KMS-11 (cell line): ENCODE data around the gene CORO2B.

Source experiments
- H2AFZ ChIP-seq: fragments of 200-600 bp; sonication (generic); 2 replicates; pipeline ENCODE4 v1.6.1; 2016; ENCODE audit warnings: antibody characterized with exemption, mixed run types, low read depth
- H3K27ac ChIP-seq: fragments of 200-600 bp; sonication (generic); 2 replicates; pipeline ENCODE4 v1.6.1; 2016; ENCODE audit warnings: mild to moderate bottlenecking, mixed run types
- H3K27me3 ChIP-seq: fragments of 200-600 bp; sonication (generic); 2 replicates; pipeline ENCODE4 v1.6.1; 2017; ENCODE audit warnings: mild to moderate bottlenecking, low read depth, mixed run types, moderate library complexity; ENCODE audit not compliant: insufficient read depth
- H3K36me3 ChIP-seq: fragments of 200-600 bp; sonication (generic); 2 replicates; pipeline ENCODE4 v1.6.1; 2017; ENCODE audit warnings: mild to moderate bottlenecking, mixed run types; ENCODE audit not compliant: insufficient read depth
- H3K4me1 ChIP-seq: fragments of 200-600 bp; sonication (generic); 2 replicates; pipeline ENCODE4 v1.6.1; 2016; ENCODE audit warnings: mild to moderate bottlenecking, low read depth, mixed run types; ENCODE audit not compliant: poor library complexity, severe bottlenecking
- H3K4me2 ChIP-seq: fragments of 200-600 bp; sonication (generic); 2 replicates; pipeline ENCODE4 v1.7.0; 2016; ENCODE audit warnings: mild to moderate bottlenecking, mixed run types
- H3K4me3 ChIP-seq: fragments of 200-600 bp; sonication (generic); IDR thresholded peaks from 2 replicates; pipeline ENCODE4 v1.6.1; 2017; ENCODE audit warnings: low read depth, low read length, mixed read lengths; ENCODE audit not compliant: insufficient read depth
- H3K79me2 ChIP-seq: fragments of 200-600 bp; sonication (generic); 2 replicates; pipeline ENCODE4 v1.6.1; 2016; ENCODE audit warnings: low read depth, mixed run types; ENCODE audit not compliant: insufficient read depth
- H3K9ac ChIP-seq: fragments of 200-600 bp; sonication (generic); 2 replicates; pipeline ENCODE4 v1.6.1; 2016; ENCODE audit warnings: mild to moderate bottlenecking, mixed run types
- H4K20me1 ChIP-seq: fragments of 200-600 bp; sonication (generic); 2 replicates; pipeline ENCODE4 v1.6.1; 2016; ENCODE audit warnings: mild to moderate bottlenecking, mixed run types; ENCODE audit not compliant: insufficient read depth
- TF ChIP-seq, protein P1 (sequence below): fragments of 200-600 bp; sonication (generic); conservative IDR thresholded peaks from 2 replicates; pipeline ENCODE4 v1.6.1; 2017; ENCODE audit warnings: low read depth, mild to moderate bottlenecking, antibody characterized with exemption, low read length, moderate library complexity, mixed read lengths

The CORO2B gene

DNA sequence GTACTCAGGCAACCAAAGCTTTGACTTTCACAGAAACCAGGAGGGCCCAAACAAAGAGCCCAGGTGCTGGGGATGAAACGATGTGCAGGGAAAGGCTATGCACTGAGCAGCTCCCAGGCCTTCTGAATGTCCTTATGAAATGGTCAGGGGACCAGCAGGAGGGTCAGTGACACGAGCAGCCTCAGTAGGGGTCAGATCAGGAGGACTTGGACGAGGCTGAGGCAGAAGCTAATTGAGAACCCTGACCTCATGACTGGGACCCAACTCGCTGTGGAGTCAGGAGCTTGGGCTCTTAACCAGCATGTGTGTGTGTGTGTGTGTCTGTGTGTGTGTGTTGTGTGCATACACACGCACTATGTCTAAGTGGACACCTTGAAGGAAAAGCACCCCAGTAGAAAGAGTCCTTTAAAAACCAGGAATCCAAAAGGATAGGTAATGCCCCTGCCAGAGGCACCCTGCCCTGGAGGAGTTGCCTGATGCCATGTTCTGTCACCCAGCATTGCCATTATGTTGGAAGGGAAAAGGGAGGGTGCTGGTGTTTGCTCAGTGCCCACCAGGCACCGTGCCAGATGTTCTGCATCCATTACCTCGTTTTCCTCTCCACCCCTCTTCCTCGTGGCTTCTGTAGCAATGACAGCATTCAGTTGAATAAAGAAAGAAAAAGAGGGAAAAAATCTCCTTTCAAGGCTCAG, 50.9 kb downstream of the CORO2B start:
- Histone ChIP-seq H3K27me3 (no peaks in the 10 kb centered on the region), H3K4me2 (no peak overlapping the region), H3K79me2 (no peaks in the 10 kb centered on the region), H3K4me3 (no peak overlapping the region), H3K36me3 (no peaks in the 10 kb centered on the region), H4K20me1 (no peaks in the 10 kb centered on the region), H3K9ac (no peak overlapping the region), H3K27ac (no peak overlapping the region), H3K4me1 (no peaks in the 10 kb centered on the region), H2AFZ (no peak overlapping the region)
- TF ChIP-seq, protein P1, sequence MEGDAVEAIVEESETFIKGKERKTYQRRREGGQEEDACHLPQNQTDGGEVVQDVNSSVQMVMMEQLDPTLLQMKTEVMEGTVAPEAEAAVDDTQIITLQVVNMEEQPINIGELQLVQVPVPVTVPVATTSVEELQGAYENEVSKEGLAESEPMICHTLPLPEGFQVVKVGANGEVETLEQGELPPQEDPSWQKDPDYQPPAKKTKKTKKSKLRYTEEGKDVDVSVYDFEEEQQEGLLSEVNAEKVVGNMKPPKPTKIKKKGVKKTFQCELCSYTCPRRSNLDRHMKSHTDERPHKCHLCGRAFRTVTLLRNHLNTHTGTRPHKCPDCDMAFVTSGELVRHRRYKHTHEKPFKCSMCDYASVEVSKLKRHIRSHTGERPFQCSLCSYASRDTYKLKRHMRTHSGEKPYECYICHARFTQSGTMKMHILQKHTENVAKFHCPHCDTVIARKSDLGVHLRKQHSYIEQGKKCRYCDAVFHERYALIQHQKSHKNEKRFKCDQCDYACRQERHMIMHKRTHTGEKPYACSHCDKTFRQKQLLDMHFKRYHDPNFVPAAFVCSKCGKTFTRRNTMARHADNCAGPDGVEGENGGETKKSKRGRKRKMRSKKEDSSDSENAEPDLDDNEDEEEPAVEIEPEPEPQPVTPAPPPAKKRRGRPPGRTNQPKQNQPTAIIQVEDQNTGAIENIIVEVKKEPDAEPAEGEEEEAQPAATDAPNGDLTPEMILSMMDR: no peak

DNA sequence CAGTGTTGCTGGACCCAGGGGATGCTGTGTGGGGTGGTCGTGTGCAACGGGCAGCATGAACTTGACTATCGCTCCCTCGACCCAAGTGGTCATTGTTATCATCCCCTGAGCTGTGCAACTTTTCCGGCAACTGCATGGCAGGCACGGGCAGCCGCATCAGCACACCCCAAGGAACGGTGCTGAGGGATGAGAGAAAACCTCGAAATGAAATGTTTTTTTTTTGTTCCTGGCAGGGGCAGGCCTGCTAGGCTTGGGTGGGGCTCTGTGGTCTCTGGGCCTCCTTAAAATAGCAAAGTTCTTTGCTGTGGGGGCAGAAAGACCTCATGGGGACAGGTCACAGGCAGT, 51.4 kb downstream of the CORO2B start:
- H3K79me2 ChIP-seq: no peaks in the 10 kb centered on the region
- H3K4me2 ChIP-seq: no peak overlapping the region
- no peak overlapping the region for H3K4me3 ChIP-seq
- no peaks in the 10 kb centered on the region for H3K4me1 ChIP-seq
- no peak overlapping the region for H2AFZ ChIP-seq
- H3K27me3 ChIP-seq: no peaks in the 10 kb centered on the region
- H3K36me3 ChIP-seq: no peaks in the 10 kb centered on the region
- H3K9ac ChIP-seq: no peak overlapping the region
- no peaks in the 10 kb centered on the region for H4K20me1 ChIP-seq
- H3K27ac ChIP-seq: no peak overlapping the region
- TF ChIP-seq, protein P1: no peak

DNA sequence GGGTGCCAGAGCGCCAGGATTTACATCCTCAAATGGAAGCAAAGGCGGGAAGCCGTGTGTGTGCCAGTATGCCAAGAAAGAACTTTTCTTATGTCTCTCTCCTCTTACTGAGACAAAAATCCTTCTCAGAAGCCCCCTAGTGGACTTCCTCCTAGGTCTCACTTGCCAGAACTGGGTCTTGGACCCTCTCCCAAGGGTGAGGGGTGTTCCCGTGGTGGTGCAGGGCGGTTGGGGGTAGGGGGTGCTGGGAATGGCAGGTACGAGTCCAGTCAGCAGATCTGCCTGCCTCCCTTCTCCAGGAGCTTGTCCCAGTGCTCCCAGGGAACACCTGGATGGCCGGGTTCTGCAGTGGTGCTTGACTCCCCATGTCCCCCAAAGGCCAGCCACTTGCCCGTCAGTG, 52.0 kb downstream of the CORO2B start:
- H4K20me1 ChIP-seq: no peaks in the 10 kb centered on the region
- H3K27me3 ChIP-seq: no peaks in the 10 kb centered on the region
- no peak overlapping the region for H3K27ac ChIP-seq
- H3K4me2 ChIP-seq: no peak overlapping the region
- H3K4me3 ChIP-seq: no peak overlapping the region
- H2AFZ ChIP-seq: no peak overlapping the region
- TF ChIP-seq, protein P1: no peak
- H3K79me2 ChIP-seq: no peaks in the 10 kb centered on the region
- H3K36me3 ChIP-seq: no peaks in the 10 kb centered on the region
- no peaks in the 10 kb centered on the region for H3K4me1 ChIP-seq
- H3K9ac ChIP-seq: no peak overlapping the region

DNA sequence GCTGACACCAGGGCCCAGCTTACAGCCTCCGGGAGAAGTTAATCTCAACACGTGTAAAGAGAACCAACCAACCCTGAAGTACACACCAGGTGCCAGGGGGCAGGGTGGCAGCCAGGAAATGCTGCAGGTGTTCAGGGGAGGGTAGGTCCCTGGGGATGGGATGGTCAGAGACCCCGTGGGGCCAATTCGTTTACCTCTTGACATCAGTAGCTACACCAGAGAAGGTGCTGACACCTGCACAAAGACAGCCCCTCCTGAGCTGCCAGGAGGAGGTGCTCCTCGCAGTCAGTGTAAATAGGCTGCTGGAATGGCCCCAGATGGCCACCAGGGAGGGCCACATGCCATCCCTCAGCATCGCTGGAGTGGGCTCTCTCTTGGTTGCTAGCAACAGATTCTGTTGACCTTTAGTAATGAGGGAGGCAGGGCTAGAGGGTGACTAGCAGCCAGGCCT, 52.8 kb downstream of the CORO2B start:
- Histone ChIP-seq H3K4me1 (no peaks in the 10 kb centered on the region), H3K4me3 (no peak overlapping the region), H3K27ac (no peak overlapping the region), H3K79me2 (no peaks in the 10 kb centered on the region), H3K36me3 (no peaks in the 10 kb centered on the region), H3K4me2 (no peak overlapping the region), H4K20me1 (no peaks in the 10 kb centered on the region), H2AFZ (no peak overlapping the region), H3K27me3 (no peaks in the 10 kb centered on the region), H3K9ac (no peak overlapping the region)
- TF ChIP-seq, protein P1: no peak
